Esophagus squamous epithelium (tissue), 4 donors: ENCODE measurements around the gene FBXO11.

Experiments
- CTCF ChIP-seq, 6 experiments: fragments of 450-650 bp in 4 of 6; fragments of 200-600 bp in 2 of 6; sonication (generic) in 2 of 6; IDR thresholded peaks; one replicate each; pipeline ENCODE4 v1.5.1; 2016 to 2019; ENCODE audit warnings: antibody characterized with exemption in 6 of 6, mild to moderate bottlenecking in 4 of 6, moderate library complexity in 4 of 6
- POLR2A ChIP-seq, 4 donors: fragments of 450-650 bp; IDR thresholded peaks; one replicate each; pipeline ENCODE4 v1.6.1; 2017; ENCODE audit warnings: antibody characterized with exemption in 4 of 4, mild to moderate bottlenecking in 4 of 4, moderate library complexity in 3 of 4

GRCh38 chr2:47778698-47779425, 127.4 kb downstream of the FBXO11 start:
- TF ChIP-seq CTCF (IDR thresholded peaks at IDR 0.05) (no peak), POLR2A (IDR thresholded peaks at IDR 0.05) (no peak)
